Neural crest cell (in vitro differentiated cells): ENCODE data around the gene MARVELD2. TPM values are rescaled to one million over a fixed set of nuclear protein-coding genes. Genes with fewer than 3 reads are reported as not detected.
A peak's percentile ranks its signal among the peaks of the same experiment; 100 is the strongest.

Source experiments
- DNase-seq: peaks from one replicate; pipeline ENCODE4 v3.0.0; 2021; ENCODE audit warnings: low read depth, mixed read lengths, low spot score
- H3K27ac Mint-ChIP-seq: one replicate; pipeline ENCODE4 v1.8.0; 2021; ENCODE audit warnings: mild to moderate bottlenecking, mixed read lengths; ENCODE audit not compliant: unreplicated experiment
- H3K27me3 Mint-ChIP-seq: 2 replicates; pipeline ENCODE4 v1.8.0; 2021; ENCODE audit warnings: low read depth, mild to moderate bottlenecking, mixed read lengths
- H3K36me3 Mint-ChIP-seq: 2 replicates; pipeline ENCODE4 v1.8.0; 2021; ENCODE audit warnings: low read depth, mild to moderate bottlenecking, mixed read lengths
- H3K4me1 Mint-ChIP-seq: 2 replicates; pipeline ENCODE4 v1.8.0; 2021; ENCODE audit warnings: mixed read lengths
- H3K4me3 Mint-ChIP-seq: one replicate; pipeline ENCODE4 v1.8.0; 2021; ENCODE audit warnings: mild to moderate bottlenecking, mixed read lengths
- H3K9me3 Mint-ChIP-seq: 2 replicates; pipeline ENCODE4 v1.8.0; 2021; ENCODE audit warnings: mixed read lengths
- CTCF ChIP-seq: fragments of 200-600 bp; sonication (generic); conservative IDR thresholded peaks from 2 replicates; pipeline ENCODE4 v1.5.0; 2021; ENCODE audit warnings: antibody characterized with exemption, mild to moderate bottlenecking
- total RNA-seq: library from RNA; stranded (reverse); gene quantifications from 2 replicates; pipeline ENCODE4 v1.2.1, GENCODE V29; 2021

Gene MARVELD2
- total RNA-seq, 1 donor from 2014 or later = 0.68 TPM

GRCh38 chr5:69372394-69372793 is 42.5 kb upstream of the MARVELD2 start:
- H3K27me3 Mint-ChIP-seq = no peaks in the 10 kb centered on the region
- no peak for DNase-seq
- peak overlapping the region; percentile 78 for H3K4me3 Mint-ChIP-seq
- H3K27ac Mint-ChIP-seq = no peak overlapping the region
- H3K4me1 Mint-ChIP-seq = peaks cover 31% of the 10 kb centered on the region
- no peak for TF ChIP-seq CTCF
- H3K36me3 Mint-ChIP-seq = peaks cover 6% of the 10 kb centered on the region
- H3K9me3 Mint-ChIP-seq = no peaks in the 10 kb centered on the region

- Mint-ChIP-seq H3K9me3 (no peaks in the 10 kb centered on the region), H3K27ac (no peak overlapping the region), H3K27me3 (no peaks in the 10 kb centered on the region), H3K36me3 (peaks cover 6% of the 10 kb centered on the region), H3K4me3 (no peak overlapping the region), H3K4me1 (peaks cover 18% of the 10 kb centered on the region)
- no peak for DNase-seq
- no peak for TF ChIP-seq CTCF
These were observed 39.9 kb upstream of the MARVELD2 start for GRCh38 chr5:69374911-69375446.

GRCh38 chr5:69378376-69378775 is 36.5 kb upstream of the MARVELD2 start:
- Mint-ChIP-seq H3K4me3 (no peak overlapping the region), H3K4me1 (no peaks in the 10 kb centered on the region), H3K9me3 (no peaks in the 10 kb centered on the region), H3K27me3 (no peaks in the 10 kb centered on the region), H3K27ac (no peak overlapping the region), H3K36me3 (peaks cover 6% of the 10 kb centered on the region)
- no peak for DNase-seq
- TF ChIP-seq CTCF = no peak

- Mint-ChIP-seq H3K27me3 (no peaks in the 10 kb centered on the region), H3K36me3 (peaks cover 17% of the 10 kb centered on the region), H3K4me1 (no peaks in the 10 kb centered on the region), H3K27ac (no peak overlapping the region), H3K9me3 (no peaks in the 10 kb centered on the region), H3K4me3 (no peak overlapping the region)
- no peak for TF ChIP-seq CTCF
- DNase-seq = no peak
These were observed 10.1 kb upstream of the MARVELD2 start for GRCh38 chr5:69404659-69405330.

- Mint-ChIP-seq H3K4me3 (peak overlapping the region; percentile 71), H3K27me3 (peaks cover 31% of the 10 kb centered on the region), H3K36me3 (peaks cover 28% of the 10 kb centered on the region), H3K4me1 (peaks cover 8% of the 10 kb centered on the region), H3K9me3 (no peaks in the 10 kb centered on the region), H3K27ac (no peak overlapping the region)
- TF ChIP-seq CTCF = no peak
- DNase-seq = no peak
These were observed 655 bp downstream of the MARVELD2 start for GRCh38 chr5:69415584-69415958.
